ENCODE data around the gene ARHGEF16.
A peak's percentile ranks its signal among the peaks of the same experiment; 100 is the strongest.

The ARHGEF16 gene

DNA sequence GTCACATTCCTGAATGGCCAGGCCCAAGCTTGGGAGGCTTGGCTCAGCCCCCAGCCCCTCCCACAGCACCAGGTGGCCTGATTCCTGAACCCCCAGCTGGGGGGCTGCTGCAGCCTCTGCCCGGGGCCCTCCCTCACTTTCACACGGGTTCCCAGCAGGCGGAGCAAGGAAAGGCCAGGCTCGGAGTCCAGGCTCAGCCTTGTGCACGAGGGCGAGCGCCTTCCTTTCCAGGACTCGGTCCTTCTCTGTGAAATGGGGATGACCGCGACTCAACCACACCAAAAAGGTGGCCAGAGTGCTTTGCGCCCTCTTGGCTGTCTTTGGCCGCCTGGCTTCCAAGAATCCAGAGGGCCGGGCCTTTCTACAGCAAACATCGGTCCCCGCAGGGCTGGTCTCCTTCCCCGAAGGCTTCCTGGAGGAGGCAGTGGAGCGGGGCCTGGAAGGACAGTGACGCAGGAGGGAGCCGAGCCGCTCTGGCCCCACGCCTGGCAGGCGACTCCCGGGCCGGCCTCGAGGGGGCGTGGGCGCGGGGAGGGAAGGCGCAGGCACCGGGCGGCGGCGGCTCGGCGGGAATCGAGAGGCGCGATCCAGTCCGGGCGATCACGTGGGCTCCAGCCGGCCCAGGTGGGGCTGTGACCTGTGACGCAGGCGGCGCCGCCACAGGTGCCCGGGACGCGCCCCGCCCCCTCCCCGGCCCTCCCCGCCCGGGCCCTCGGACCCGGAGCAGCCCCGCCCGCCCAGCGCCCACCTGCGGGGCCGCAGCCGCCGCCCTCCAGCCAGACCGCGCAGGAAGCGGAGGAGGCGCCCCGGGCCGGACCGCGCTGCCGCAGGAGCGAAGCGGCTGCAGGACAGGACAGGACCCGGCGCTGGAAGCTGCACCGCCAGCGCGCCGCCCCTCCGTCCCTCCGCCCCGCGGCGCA is at the start of gene ARHGEF16:
ARHGEF16 (plus strand) TSS at position 775 of the 920 bp plus-strand sequence. CDS start 8,420 bp downstream, outside the sequence.
- no peak for DNase-seq (ENCODE audit: low read depth)

- DNase-seq (ENCODE audit: low read depth) = no peak
Observed at GRCh38 chr1:3404801-3405200, 49.7 kb upstream of the ARHGEF16 start.

DNA sequence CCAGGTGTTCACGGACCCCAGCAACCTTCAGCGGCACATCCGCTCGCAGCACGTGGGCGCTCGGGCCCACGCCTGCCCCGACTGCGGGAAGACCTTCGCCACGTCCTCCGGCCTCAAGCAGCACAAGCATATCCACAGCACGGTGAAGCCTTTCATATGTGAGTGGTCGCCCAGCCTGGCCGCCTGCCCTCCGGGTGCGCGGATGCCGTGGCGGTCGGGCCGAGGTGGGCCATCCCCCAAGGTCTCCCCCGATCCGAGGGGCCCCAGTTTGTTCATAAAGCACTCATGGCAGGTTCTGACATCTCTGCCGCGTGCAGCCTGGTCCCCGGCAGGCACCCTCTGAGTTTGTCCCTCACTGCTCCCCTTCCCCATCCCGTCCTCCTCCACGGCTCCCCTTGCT is 49.0 kb upstream of the ARHGEF16 start:
- no peak for DNase-seq (ENCODE audit: low read depth)

DNA sequence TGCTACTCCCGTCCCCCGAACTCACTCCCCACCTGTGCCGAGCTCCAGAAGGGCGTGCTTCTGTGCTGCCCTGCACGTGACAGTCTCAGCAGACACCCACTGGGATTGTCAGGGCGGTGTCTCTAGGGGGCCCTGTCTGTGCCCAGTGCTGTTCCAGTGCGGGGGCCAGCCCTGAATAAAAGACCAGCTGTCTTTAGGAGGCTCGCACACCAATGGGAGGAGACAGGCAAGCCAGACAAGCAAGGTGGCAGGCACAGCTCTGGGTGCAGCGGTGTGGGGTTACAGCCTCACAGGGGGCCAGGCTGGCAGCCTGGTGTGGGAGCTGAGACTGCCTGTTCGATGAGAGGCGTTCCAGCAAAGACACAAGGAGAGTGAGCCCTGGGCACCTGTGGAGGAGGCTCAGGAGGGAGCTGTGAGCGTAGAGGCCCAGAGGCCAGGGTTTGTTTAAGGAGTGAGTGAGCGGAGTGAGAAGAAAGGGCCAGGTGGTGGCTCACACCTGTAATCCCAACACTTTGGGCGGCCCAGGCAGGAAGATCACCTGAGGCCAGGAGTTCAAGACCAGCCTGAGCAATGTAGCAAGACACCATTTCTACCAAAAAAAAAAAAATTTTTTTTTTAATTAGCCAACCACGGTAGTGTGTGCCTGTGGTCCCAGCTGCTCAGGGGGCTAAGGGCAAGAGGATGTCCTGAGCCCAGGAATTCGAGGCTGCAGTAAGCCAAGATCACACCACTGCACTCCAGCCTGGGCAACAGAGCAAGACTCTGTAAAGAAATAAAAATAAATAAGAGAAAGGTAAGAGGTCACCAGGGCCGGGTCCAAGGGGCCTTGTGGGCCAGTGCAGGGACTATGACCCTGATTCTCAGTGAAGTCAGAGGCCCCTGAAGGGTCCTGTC is 48.2 kb upstream of the ARHGEF16 start:
- DNase-seq (ENCODE audit: low read depth) = no peak

DNA sequence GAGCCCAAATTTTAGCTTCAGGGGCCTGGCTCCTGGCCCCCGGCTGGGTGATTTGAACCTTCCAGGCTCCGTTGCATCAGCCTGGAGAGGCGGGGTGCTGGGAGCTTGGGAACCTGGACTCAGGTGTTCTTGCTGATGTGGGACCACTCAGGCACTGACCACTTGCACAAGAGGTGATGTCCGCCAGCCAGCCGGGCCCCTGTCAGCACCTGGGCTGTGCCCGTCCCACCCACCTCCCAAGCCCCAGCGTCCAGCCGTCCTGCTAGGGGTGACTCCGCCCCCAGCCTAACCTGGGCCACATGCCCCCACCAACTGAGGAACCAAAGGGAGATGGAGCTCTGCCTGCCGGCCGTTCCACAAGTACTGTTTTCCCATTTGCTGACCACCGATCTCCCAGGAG is 47.4 kb upstream of the ARHGEF16 start:
- DNase-seq (ENCODE audit: low read depth) = no peak

DNA sequence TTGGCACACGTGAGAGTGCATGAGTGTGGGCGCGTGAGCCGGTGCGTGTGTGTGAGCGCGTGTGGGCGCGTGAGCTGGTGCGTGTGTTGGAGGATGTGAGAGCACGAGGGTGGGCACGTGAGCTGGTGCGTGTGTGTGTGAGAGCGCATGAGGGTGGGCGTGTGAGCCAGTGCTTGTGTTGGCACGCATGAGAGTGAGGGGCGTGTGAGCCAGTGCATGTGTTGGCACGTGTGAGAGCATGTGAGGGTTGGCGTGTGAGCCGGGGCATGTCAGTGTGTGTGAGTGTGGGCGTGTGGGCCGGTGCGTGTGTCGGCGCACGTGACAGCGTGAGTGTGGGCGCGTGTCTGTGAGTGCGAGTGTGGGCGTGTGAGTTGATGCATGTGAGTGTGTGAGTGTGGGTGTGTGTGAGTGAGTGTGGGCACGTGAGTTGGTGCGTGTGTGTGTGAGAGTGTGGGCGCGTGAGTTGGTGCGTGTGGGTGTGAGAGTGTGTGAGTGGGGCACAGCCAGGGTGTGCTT is 45.7 kb upstream of the ARHGEF16 start:
- no peak for DNase-seq (ENCODE audit: low read depth)

DNA sequence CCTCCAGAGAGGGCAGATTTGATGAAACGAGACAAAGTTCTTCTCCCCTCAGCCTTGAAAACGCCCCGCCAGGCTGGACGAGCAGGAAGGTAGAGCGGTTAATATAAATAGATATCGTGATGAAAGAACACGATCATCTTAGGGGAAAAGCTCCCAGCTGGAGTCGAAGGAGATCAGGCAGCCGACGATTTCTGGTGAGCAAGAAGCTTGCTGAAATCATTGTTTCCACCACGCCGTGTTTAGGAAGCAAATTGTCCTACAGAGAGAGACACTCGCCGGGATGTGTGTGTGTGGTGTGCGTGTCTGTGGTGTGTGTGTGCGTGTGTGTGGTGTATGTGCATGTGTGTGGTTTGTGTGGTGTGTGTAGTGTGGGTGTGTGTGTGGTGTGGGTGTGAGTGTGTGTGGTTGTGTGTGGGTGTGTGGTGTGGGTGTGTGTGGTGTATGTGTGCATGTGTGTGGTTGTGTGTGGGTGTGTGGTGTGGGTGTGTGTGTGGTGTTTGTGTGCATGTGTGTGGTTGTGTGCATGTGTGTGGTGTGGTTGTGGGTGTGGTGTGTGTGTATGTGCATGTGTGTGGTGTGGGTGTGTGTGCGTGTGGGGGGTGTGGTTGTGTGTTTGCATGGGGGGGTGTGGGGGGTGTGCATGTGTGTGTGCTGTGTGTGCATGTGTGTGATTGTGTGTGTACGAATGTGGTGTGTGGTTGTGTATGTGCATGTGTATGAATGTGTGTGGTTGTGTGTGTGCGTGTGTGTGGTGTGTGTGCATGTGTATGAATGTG is 44.9 kb upstream of the ARHGEF16 start:
- DNase-seq (ENCODE audit: low read depth) = no peak

- peak; percentile 49 for DNase-seq (ENCODE audit: low read depth)
Observed at GRCh38 chr1:3410142-3410925, 44.1 kb upstream of the ARHGEF16 start.

DNA sequence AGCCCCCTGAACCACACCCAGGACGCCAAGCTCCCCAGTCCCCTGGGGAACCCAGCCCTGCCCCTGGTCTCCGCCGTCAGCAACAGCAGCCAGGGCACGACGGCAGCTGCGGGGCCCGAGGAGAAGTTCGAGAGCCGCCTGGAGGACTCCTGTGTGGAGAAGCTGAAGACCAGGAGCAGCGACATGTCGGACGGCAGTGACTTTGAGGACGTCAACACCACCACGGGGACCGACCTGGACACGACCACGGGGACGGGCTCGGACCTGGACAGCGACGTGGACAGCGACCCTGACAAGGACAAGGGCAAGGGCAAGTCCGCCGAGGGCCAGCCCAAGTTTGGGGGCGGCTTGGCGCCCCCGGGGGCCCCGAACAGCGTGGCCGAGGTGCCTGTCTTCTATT is 42.7 kb upstream of the ARHGEF16 start:
- DNase-seq (ENCODE audit: low read depth) = no peak

GRCh38 chr1:3412376-3412775 is 42.1 kb upstream of the ARHGEF16 start:
- no peak for DNase-seq (ENCODE audit: low read depth)

DNA sequence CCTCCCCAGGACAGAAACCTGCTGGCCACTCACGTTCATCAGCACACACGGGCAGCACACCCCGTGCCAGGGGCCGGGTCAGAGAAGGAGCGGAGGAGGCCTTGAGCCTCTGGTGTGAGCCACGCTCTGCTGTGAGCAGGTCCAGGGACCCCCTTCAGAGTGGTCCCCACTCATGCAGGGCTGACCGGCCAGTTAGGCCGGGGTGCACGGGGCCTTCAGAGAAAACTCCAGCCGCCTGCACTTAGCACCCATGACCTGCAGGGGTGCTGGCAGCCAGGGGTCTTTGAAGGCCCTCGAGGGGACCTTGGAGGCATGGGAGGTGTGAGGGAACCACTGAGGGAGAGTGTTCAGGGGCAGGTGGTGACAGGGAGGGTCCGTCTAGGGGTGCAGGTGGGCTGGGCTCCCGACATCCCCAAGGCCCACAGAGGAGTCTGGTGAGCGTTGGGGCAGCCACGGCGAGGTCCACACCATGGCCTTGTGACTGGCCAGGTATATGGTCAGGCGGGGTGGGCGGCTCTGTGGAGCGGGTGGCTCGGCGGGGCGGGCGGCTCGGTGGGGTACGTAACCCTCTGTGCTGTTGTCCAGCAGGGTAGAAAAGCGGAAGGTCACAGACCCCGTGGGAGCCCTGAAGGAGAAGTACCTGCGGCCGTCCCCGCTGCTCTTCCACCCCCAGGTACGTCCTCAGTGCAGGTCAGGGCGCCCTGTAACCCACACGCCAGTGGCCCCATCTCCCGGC is 40.3 kb upstream of the ARHGEF16 start:
- no peak for DNase-seq (ENCODE audit: low read depth)

DNA sequence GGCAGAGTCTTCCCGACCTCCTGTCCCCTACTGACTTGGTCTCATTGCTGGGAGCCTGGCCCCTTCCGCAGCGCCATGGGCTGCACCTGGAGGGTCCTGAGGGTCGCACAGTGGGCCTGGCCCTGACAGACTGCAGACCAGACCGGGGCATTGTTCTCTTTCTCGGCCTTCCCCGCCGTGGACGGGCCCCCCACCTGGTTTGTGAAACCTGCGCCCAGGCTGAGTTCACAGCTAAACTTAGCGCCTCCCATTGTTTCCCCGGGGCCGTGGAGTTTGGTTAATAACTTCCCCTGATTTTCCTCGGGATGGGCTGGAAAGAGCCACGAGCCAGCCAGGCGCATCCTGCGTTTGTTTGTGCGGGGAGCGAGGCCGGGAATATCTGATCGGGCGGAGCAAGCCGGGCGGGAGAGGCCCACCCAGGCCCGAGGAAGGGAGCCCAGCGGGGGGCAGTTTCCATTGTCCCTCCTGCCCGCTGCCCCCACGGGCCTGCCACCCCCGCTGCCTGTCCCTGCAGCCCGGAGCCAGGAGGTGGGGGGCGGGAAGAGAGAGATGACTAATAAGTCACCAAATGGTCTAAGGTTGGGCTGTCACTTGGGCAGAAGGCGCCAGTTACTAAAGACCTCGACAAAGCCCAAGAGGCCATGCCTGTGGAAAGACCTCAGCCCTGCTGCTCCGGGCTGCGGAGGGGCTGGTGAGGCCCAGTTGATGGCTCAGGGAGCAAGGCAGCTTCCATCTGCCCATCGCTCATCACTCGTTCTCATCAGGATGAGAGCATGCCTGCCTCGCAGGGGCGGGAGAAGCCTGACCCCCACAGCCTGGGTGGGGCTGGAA is 39.0 kb upstream of the ARHGEF16 start:
- no peak for DNase-seq (ENCODE audit: low read depth)

DNA sequence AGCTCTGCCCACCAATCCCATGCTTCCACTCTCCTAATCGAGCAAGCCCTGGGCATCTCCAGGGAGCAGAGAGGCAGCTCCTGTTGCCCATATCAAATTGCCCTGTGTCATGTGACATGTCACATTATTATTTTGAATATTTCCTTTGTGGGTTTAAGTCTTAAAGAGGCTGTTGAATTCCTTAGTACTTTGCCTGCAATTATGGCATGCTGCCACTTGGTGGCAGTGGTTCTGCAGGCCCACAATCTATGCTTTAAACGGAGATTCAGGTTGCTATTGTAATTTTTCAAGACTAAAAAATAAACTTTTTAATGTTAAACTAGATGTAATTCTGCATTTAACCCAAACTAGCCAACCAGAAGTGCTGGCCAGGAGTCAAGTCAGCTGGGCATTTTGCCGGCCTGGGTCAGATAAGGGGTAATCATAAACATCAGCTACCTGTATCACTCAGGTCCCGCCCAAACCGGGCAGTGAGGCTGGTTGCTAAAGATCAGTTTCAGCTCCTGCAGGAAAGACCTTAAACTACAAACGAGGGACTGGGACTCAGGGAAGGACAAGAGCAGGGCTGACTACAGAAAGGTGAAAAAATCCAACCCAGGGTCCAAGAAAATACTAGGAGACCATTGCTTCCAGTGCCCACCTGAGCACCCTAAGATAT is 37.3 kb upstream of the ARHGEF16 start:
- no peak for DNase-seq (ENCODE audit: low read depth)

GRCh38 chr1:3417934-3418333 is 36.5 kb upstream of the ARHGEF16 start:
- DNase-seq (ENCODE audit: low read depth) = no peak

DNA sequence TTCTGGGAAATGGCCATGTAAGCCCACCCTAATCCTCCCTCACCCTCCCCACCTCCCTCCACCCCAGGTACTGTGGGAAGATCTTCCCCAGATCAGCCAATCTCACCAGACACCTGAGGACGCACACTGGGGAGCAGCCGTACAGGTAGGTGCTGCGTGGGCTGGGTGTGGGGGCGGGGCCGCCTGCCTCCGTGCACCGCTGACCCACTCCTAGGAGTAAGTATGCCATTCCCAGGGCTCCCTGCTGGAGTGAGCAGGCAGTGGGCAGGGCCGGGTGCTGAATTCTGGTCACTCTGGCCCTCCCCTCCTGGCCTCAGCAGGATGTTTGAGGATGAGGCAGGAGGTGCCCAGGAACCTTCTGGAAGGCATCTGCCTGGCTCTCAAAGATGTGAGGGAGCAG is 35.9 kb upstream of the ARHGEF16 start:
- no peak for DNase-seq (ENCODE audit: low read depth)

- DNase-seq (ENCODE audit: low read depth) = no peak
Observed at GRCh38 chr1:3419415-3420204, 34.9 kb upstream of the ARHGEF16 start.

GRCh38 chr1:3420218-3420951 is 34.1 kb upstream of the ARHGEF16 start:
- DNase-seq (ENCODE audit: low read depth) = no peak
